ENCODE results near the gene GH1. TPM values are rescaled to one million over a fixed set of nuclear protein-coding genes. Genes with fewer than 3 reads are reported as not detected.
"Not testable (repeated sequence)": the region's sequence is repeated elsewhere in the genome, so short reads cannot be mapped to it uniquely, and the experiment has no call there.

Gene GH1
- total RNA-seq, 2 experiments from 2014 or later, result not detected

GRCh38 chr17:63918305-63918704, 334 bp downstream of the GH1 start:
- peaks cover 8% of the 10 kb centered on the region for H3K4me1 Mint-ChIP-seq

GRCh38 chr17:63917646-63918045, 993 bp downstream of the GH1 start:
- ChIA-PET CTCF (interaction anchor here (1.6 to 5.8 kb wide), 8 partner anchors 13 to 217 kb away, joined by 3 to 136 read pairs (median 49); partner anchors contain the start of genes CD79B and ICAM2), POLR2A (interaction anchor here (3.0 kb wide), 1 partner anchor 216 kb away, joined by 11 read pairs; no protein-coding TSS in a partner anchor)
- Mint-ChIP-seq H3K36me3 (ENCODE audit: low read depth) (no peaks in the 10 kb centered on the region), H3K4me3 (no peak overlapping the region), H3K4me1 (peaks cover 8% of the 10 kb centered on the region), H3K27me3 (peaks cover 19% of the 10 kb centered on the region), H3K9me3 (no peaks in the 10 kb centered on the region), H3K27ac (no peak overlapping the region)
- DNase-seq, result no peak

More at GRCh38 chr17:63918305-63918704, 334 bp downstream of the GH1 start:
- DNase-seq, result no peak
- CTCF ChIA-PET, result interaction anchor here (0.7 to 5.8 kb wide), 15 partner anchors 13 to 364 kb away, joined by 3 to 136 read pairs (median 17); partner anchors contain the start of genes CD79B, ERN1, ICAM2 and PRR29
- POLR2A ChIA-PET, result interaction anchor here (1.1 to 3.0 kb wide), 9 partner anchors 14 to 228 kb away, joined by 3 to 27 read pairs (median 8); partner anchors contain the start of genes CD79B and ICAM2
- H3K27me3 Mint-ChIP-seq, result peaks cover 19% of the 10 kb centered on the region
- H3K27ac Mint-ChIP-seq, result no peak overlapping the region
- H3K36me3 Mint-ChIP-seq (ENCODE audit: low read depth), result no peaks in the 10 kb centered on the region
- H3K4me3 Mint-ChIP-seq, result no peak overlapping the region
- H3K9me3 Mint-ChIP-seq, result no peaks in the 10 kb centered on the region

GRCh38 chr17:63917206-63917605, 1.4 kb downstream of the GH1 start:
- DNase-seq; H3K4me3 Mint-ChIP-seq; POLR2A ChIA-PET; H3K36me3 Mint-ChIP-seq (ENCODE audit: low read depth); H3K9me3 Mint-ChIP-seq; H3K4me1 Mint-ChIP-seq; H3K27ac Mint-ChIP-seq: not testable (repeated sequence)
- peaks cover 19% of the 10 kb centered on the region for H3K27me3 Mint-ChIP-seq
- CTCF ChIA-PET, result interaction anchor here (3.3 to 5.8 kb wide), 6 partner anchors 29 to 217 kb away, joined by 32 to 136 read pairs (median 53); partner anchors contain the start of gene ICAM2

- no peak for DNase-seq
- H3K27me3 Mint-ChIP-seq, result peaks cover 19% of the 10 kb centered on the region
- ChIA-PET POLR2A (no interaction called here), CTCF (interaction anchor here (1.1 to 4.9 kb wide), 6 partner anchors 34 to 218 kb away, joined by 3 to 55 read pairs (median 20); partner anchors contain the start of gene ICAM2)
- H3K9me3 Mint-ChIP-seq, result no peaks in the 10 kb centered on the region
- no peaks in the 10 kb centered on the region for H3K36me3 Mint-ChIP-seq (ENCODE audit: low read depth)
- no peak overlapping the region for H3K27ac Mint-ChIP-seq
- peaks cover 8% of the 10 kb centered on the region for H3K4me1 Mint-ChIP-seq
- H3K4me3 Mint-ChIP-seq, result no peak overlapping the region
Observed at GRCh38 chr17:63916566-63917185, 2.0 kb downstream of the GH1 start.

GRCh38 chr17:63915753-63916152, 2.9 kb downstream of the GH1 start:
- peaks cover 19% of the 10 kb centered on the region for H3K27me3 Mint-ChIP-seq
- H3K36me3 Mint-ChIP-seq (ENCODE audit: low read depth); H3K27ac Mint-ChIP-seq; H3K4me3 Mint-ChIP-seq; H3K9me3 Mint-ChIP-seq; H3K4me1 Mint-ChIP-seq; DNase-seq: not testable (repeated sequence)
- ChIA-PET CTCF (interaction anchor here (1.0 to 4.9 kb wide), 5 partner anchors 35 to 113 kb away, joined by 3 to 51 read pairs (median 4); partner anchors contain the start of gene ICAM2), POLR2A (interaction anchor here (0.9 kb wide), 1 partner anchor 31 kb away, joined by 3 read pairs; no protein-coding TSS in a partner anchor)

- POLR2A ChIA-PET, result no interaction called here
Observed at GRCh38 chr17:63914471-63914870, 4.2 kb downstream of the GH1 start.

GRCh38 chr17:63911657-63912100, 7.0 kb downstream of the GH1 start:
- no peaks in the 10 kb centered on the region for H3K9me3 Mint-ChIP-seq
- no peak overlapping the region for H3K27ac Mint-ChIP-seq
- no peak overlapping the region for H3K4me3 Mint-ChIP-seq
- ChIA-PET POLR2A (interaction anchor here (2.7 kb wide), 1 partner anchor 234 kb away, joined by 8 read pairs; no protein-coding TSS in a partner anchor), CTCF (interaction anchor here (0.6 to 3.9 kb wide), 22 partner anchors 9 to 379 kb away, joined by 3 to 34 read pairs (median 6); partner anchors contain the start of gene ICAM2)
- H3K36me3 Mint-ChIP-seq (ENCODE audit: low read depth), result no peaks in the 10 kb centered on the region
- DNase-seq, result peak; percentile 69
- peaks cover 27% of the 10 kb centered on the region for H3K27me3 Mint-ChIP-seq
- H3K4me1 Mint-ChIP-seq, result no peaks in the 10 kb centered on the region

More at GRCh38 chr17:63914471-63914870, 4.2 kb downstream of the GH1 start:
- Mint-ChIP-seq H3K4me1 (peaks cover 5% of the 10 kb centered on the region), H3K36me3 (ENCODE audit: low read depth) (no peaks in the 10 kb centered on the region), H3K27ac (no peak overlapping the region), H3K4me3 (no peak overlapping the region), H3K27me3 (peaks cover 18% of the 10 kb centered on the region), H3K9me3 (no peaks in the 10 kb centered on the region)
- DNase-seq, result no peak
- CTCF ChIA-PET, result interaction anchor here (1.5 to 2.9 kb wide), 2 partner anchors 11 to 53 kb away, joined by 3 to 13 read pairs; no protein-coding TSS in a partner anchor

- CTCF ChIA-PET, result interaction anchor here (0.7 to 3.9 kb wide), 22 partner anchors 8 to 380 kb away, joined by 3 to 34 read pairs (median 5); partner anchors contain the start of gene ICAM2
- Mint-ChIP-seq H3K4me3 (no peak within 1 kb of the TSS), H3K36me3 (ENCODE audit: low read depth) (no peaks in the 10 kb centered on the region), H3K9me3 (no peaks in the 10 kb centered on the region), H3K27me3 (peaks cover 27% of the 10 kb centered on the region), H3K27ac (no peak within 1 kb of the TSS), H3K4me1 (no peaks in the 10 kb centered on the region)
- POLR2A ChIA-PET, result interaction anchor here (2.7 kb wide), 1 partner anchor 235 kb away, joined by 8 read pairs; no protein-coding TSS in a partner anchor
- DNase-seq, result no peak
Observed at GRCh38 chr17:63911041-63911635, 7.5 kb downstream of the GH1 start, which contains the start of gene CSHL1. CSHL1 (minus strand) TSS chr17:63911258; CDS start chr17:63911196, 62 bp downstream.

GRCh38 chr17:63910096-63910495, 8.5 kb downstream of the GH1 start:
- ChIA-PET CTCF (interaction anchor here (0.7 to 3.9 kb wide), 8 partner anchors 9 to 222 kb away, joined by 3 to 34 read pairs (median 17); partner anchors contain the start of gene ICAM2), POLR2A (interaction anchor here (2.7 kb wide), 1 partner anchor 236 kb away, joined by 8 read pairs; no protein-coding TSS in a partner anchor)
- H3K36me3 Mint-ChIP-seq (ENCODE audit: low read depth), result no peaks in the 10 kb centered on the region
- H3K9me3 Mint-ChIP-seq, result no peaks in the 10 kb centered on the region
- H3K4me1 Mint-ChIP-seq, result no peaks in the 10 kb centered on the region
- peaks cover 22% of the 10 kb centered on the region for H3K27me3 Mint-ChIP-seq
- no peak overlapping the region for H3K4me3 Mint-ChIP-seq
- H3K27ac Mint-ChIP-seq, result no peak overlapping the region
- DNase-seq, result no peak

GRCh38 chr17:63909586-63909985, 9.1 kb downstream of the GH1 start:
- H3K27me3 Mint-ChIP-seq, result peaks cover 22% of the 10 kb centered on the region
- H3K9me3 Mint-ChIP-seq; POLR2A ChIA-PET; H3K27ac Mint-ChIP-seq; H3K4me1 Mint-ChIP-seq; H3K36me3 Mint-ChIP-seq (ENCODE audit: low read depth); DNase-seq; H3K4me3 Mint-ChIP-seq: not testable (repeated sequence)
- CTCF ChIA-PET, result interaction anchor here (3.9 kb wide), 1 partner anchor 116 kb away, joined by 21 read pairs; no protein-coding TSS in a partner anchor

- CTCF ChIA-PET, result interaction anchor here (1.0 to 2.4 kb wide), 5 partner anchors 17 to 226 kb away, joined by 3 to 10 read pairs (median 4); partner anchors contain the start of gene ERN1
- not testable (repeated sequence) for H3K36me3 Mint-ChIP-seq (ENCODE audit: low read depth); H3K4me3 Mint-ChIP-seq; DNase-seq; H3K27ac Mint-ChIP-seq; H3K4me1 Mint-ChIP-seq; H3K9me3 Mint-ChIP-seq
- POLR2A ChIA-PET, result interaction anchor here (1.0 kb wide), 1 partner anchor 113 kb away, joined by 4 read pairs; the partner anchor contains the start of gene ICAM2
- peaks cover 27% of the 10 kb centered on the region for H3K27me3 Mint-ChIP-seq
Observed at GRCh38 chr17:63907161-63907778, 11.4 kb downstream of the GH1 start.

- POLR2A ChIA-PET; H3K27ac Mint-ChIP-seq; DNase-seq; H3K4me1 Mint-ChIP-seq; H3K9me3 Mint-ChIP-seq; H3K36me3 Mint-ChIP-seq (ENCODE audit: low read depth); H3K4me3 Mint-ChIP-seq: not testable (repeated sequence)
- peaks cover 38% of the 10 kb centered on the region for H3K27me3 Mint-ChIP-seq
- CTCF ChIA-PET, result interaction anchor here (0.6 to 5.1 kb wide), 9 partner anchors 11 to 387 kb away, joined by 3 to 34 read pairs (median 3); no protein-coding TSS in a partner anchor
Observed at GRCh38 chr17:63904796-63905195, 13.8 kb downstream of the GH1 start.
